BE2C (cell line): ENCODE measurements around the gene SDR39U1. TPM values are rescaled to one million over a fixed set of nuclear protein-coding genes. Genes with fewer than 3 reads are reported as not detected.
"Not testable (repeated sequence)": the region's sequence is repeated elsewhere in the genome, so short reads cannot be mapped to it uniquely, and the experiment has no call there.

Experiments used
- DNase-seq: peaks from one replicate; pipeline ENCODE4 v3.0.0-alpha.2; 2020
- H3K27me3 ChIP-seq: fragments of 250-450 bp; sonication (Bioruptor Pico); 2 replicates; pipeline ENCODE4 v1.5.1; 2020; ENCODE audit warnings: mild to moderate bottlenecking
- H3K36me3 ChIP-seq: fragments of 250-450 bp; sonication (Bioruptor Pico); 2 replicates; pipeline ENCODE4 v1.5.1; 2020; ENCODE audit warnings: mild to moderate bottlenecking
- H3K4me1 ChIP-seq: fragments of 250-450 bp; sonication (Bioruptor Pico); 2 replicates; pipeline ENCODE4 v1.5.1; 2020
- H3K4me3 ChIP-seq: 2 replicates; pipeline ENCODE4 v1.5.1; 2011; ENCODE audit warnings: low read depth, low read length
- H3K9me3 ChIP-seq: fragments of 250-450 bp; sonication (Bioruptor Pico); 2 replicates; pipeline ENCODE4 v1.5.1; 2020
- polyA plus RNA-seq: library from polyadenylated mRNA; unstranded; fragments of >200 nt; gene quantifications from one replicate; pipeline ENCODE4 v1.2.1, GENCODE V29; 2012; ENCODE audit warnings: low read depth, missing spikeins; ENCODE audit not compliant: insufficient read length, insufficient read depth
- TF ChIP-seq, protein P1 (sequence below): IDR thresholded peaks from 2 replicates; pipeline ENCODE4 v1.5.1; 2012; ENCODE audit warnings: mild to moderate bottlenecking, low read depth, low read length

SDR39U1 gene, protein sequence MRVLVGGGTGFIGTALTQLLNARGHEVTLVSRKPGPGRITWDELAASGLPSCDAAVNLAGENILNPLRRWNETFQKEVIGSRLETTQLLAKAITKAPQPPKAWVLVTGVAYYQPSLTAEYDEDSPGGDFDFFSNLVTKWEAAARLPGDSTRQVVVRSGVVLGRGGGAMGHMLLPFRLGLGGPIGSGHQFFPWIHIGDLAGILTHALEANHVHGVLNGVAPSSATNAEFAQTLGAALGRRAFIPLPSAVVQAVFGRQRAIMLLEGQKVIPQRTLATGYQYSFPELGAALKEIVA
- polyA plus RNA-seq: 157 TPM

DNA sequence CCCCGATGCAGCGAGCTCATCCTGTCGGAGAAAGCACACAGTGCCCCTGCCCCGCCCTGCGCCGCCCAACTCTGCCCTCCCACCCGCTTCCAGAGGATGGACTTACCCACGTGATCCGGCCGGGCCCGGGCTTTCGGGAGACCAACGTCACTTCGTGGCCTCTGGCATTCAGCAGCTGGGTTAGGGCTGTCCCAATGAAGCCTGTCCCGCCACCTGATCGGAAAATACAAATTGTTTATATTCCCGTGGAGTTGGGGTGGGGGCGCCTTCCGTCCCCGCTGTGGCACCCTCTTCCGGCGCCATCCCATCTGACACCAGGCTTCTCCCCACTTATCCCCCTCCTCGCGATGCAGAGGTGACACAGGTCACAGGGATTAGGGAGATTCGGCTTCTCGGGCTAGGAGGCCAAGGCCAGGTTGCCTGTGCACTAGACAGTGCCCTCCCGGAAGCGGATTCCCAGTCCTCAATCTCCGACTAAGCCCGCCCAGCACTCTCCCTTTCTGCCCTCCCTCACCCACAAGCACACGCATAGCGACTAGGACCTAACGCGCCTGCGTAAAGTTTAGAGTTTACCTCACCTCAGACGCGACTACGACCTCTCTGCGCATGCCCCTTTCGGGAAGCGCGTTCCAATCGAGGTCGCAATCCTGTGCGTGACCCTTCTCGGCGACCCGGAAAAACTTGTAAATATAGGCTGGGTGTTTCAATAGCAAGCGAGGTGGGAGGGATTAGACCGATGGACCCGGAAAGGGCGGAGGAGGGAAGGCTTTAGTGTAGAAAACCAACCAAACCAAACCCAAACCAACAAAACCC is at the start of gene SDR39U1:
SDR39U1 (minus strand) TSS at position 537 of the 813 bp plus-strand sequence; CDS start at position 530, 7 bp downstream.
- DNase-seq: peak; percentile 97
- TF ChIP-seq, protein P1, sequence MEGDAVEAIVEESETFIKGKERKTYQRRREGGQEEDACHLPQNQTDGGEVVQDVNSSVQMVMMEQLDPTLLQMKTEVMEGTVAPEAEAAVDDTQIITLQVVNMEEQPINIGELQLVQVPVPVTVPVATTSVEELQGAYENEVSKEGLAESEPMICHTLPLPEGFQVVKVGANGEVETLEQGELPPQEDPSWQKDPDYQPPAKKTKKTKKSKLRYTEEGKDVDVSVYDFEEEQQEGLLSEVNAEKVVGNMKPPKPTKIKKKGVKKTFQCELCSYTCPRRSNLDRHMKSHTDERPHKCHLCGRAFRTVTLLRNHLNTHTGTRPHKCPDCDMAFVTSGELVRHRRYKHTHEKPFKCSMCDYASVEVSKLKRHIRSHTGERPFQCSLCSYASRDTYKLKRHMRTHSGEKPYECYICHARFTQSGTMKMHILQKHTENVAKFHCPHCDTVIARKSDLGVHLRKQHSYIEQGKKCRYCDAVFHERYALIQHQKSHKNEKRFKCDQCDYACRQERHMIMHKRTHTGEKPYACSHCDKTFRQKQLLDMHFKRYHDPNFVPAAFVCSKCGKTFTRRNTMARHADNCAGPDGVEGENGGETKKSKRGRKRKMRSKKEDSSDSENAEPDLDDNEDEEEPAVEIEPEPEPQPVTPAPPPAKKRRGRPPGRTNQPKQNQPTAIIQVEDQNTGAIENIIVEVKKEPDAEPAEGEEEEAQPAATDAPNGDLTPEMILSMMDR: no peak
- H3K27me3 ChIP-seq: no peaks in the 10 kb centered on the region
- H3K4me1 ChIP-seq: no peaks in the 10 kb centered on the region; the same call in none of the 2 replicates
- peak within 1 kb of the TSS; percentile 74 for H3K4me3 ChIP-seq
- peaks cover 22% of the 10 kb centered on the region for H3K36me3 ChIP-seq
- no peaks in the 10 kb centered on the region for H3K9me3 ChIP-seq

DNA sequence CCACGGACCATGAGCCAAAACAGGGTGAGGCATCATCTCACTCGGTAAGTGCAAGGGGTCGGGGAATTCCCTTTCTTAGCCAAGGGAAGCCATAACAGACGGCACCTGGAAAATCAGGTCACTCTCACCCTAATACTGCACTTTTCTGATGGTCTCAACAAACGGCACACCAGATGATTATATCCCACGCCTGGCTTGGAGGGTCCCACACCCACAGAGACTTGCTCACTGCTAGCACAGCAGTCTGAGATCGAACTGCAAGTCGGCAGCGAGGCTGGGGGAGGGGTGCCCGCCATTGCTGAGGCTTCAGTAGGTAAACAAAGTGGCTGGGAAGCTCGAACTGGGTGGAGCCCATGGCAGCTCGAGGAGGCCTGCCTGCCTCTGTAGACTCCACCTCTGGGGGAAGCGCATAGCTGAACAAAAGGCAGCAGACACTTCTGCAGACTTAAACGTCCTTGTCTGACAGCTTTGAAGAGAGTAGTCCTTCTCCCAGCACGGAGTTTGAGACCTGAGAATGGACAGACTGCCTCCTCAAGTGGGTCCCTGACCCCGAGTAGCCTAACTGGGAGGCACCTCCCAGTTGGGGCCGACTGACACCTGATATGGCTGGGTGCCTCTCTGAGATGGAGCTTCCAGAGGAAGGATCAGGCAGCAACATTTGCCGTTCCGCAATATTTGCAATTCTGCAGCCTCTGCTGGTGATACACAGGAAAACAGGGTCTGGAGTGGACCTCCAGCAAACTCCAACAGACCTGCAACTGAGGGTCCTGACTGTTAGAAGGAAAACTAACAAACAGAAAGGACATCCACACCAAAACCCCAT is 49.2 kb upstream of the SDR39U1 start:
- not testable (repeated sequence) for H3K4me1 ChIP-seq, DNase-seq, H3K36me3 ChIP-seq, H3K4me3 ChIP-seq, H3K27me3 ChIP-seq, H3K9me3 ChIP-seq

DNA sequence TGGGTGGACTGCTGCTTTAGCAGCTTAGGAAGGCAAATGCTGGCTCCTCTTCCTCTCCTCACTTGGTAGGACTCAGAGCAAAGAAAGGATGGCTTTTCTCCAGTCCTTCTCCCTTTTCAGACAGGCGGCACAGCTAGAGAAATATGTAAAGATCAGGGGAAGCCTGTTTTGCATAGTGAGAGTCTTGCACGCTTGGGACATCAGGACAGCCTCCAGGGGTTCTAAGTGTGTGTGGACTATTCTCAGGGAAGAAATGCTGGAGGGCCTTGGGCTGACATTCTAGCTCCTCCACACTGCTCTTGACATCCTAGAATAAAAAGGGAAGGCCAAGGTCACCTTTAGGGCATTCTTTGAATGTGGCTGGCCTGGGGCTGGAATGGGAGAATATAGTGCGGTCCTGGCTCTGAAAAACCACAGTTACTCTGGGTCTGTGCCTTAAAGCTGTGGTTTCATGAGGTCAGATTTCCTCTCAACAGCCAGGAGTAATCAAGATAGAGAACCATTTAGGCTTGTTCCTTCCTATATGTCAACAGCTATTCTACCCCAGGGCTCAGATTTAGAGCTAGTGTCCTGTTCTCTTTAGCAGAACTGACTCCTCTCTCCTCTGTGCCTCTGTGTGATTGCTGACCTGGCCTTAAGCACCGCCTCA is 41.2 kb upstream of the SDR39U1 start:
- DNase-seq: no peak
- no peaks in the 10 kb centered on the region for H3K4me1 ChIP-seq
- TF ChIP-seq, protein P1: no peak
- H3K27me3 ChIP-seq: 0 out of 2 replicates have a peak, but pooled peaks cover 2% of the 10 kb centered on the region
- no peak overlapping the region for H3K4me3 ChIP-seq
- no peaks in the 10 kb centered on the region for H3K36me3 ChIP-seq
- H3K9me3 ChIP-seq: no peaks in the 10 kb centered on the region

DNA sequence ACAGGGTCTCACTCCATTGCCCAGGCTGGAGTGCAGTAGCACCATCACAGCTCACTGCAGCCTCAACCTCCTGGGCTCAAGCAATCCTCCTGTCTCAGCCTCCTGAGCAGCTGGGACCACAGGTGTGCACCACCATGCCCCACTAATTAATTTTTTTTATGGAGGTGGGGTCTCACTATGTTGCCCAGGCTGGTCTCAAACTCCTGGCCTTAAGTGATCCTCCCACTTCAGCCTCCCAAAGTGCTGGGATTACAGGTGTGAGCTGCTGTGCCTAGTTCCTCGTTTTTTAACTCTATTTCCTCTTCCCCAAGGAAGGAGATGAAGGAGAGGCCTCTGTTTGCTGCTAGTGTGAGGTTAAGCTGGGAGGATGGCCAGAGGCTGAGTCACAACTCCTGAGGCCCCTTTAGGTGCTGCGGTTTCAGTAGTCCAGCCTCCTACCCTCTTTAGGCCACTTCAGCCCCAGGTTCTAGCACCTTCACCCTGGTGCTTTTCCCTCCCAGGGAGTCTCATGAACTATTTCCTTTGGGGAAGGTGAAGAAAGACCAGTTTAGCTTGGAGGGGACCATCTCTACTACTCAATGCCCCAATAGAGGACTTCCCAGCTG is 40.2 kb upstream of the SDR39U1 start:
- not testable (repeated sequence) for H3K4me1 ChIP-seq, DNase-seq, H3K27me3 ChIP-seq, H3K36me3 ChIP-seq, H3K4me3 ChIP-seq, H3K9me3 ChIP-seq

DNA sequence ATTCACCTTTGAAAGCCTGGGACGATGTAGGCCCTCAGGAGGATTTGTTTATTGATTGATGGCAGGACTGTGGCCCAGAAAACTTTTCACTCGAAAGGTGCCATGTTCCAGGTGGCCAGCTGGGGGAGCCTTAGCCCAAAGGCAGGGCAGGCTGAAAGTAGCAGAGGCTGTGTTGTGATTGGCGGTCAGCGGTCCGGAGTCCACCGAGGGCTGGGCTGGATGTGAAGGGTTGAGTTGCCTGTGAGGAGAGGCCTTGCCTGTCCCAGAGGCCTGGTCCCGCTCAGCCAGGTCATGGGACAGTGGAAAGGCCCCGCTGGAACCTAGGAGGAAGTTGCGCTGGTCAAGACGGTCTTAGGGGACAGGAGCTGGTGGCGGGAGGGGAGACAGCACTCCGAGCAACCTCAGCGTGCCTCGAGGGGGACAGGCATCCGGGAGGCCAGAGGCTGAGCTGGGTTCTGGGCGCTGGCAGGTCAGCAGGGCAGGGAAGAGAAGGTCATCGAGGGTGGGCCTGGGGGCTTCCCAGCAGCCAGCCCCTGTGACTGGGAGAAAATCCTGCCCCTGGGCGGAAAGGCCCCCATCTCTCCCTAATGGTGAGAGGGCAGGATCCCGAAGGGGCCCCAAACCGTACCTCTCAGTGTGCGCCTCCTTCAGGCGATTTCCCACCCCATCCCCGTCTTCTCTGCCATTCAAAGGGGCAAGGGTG is 39.2 kb upstream of the SDR39U1 start:
- no peaks in the 10 kb centered on the region for H3K9me3 ChIP-seq
- H3K4me1 ChIP-seq: no peaks in the 10 kb centered on the region
- peak; percentile 65 for DNase-seq
- 0 out of 2 replicates have a peak, but pooled peaks cover 2% of the 10 kb centered on the region for H3K27me3 ChIP-seq
- TF ChIP-seq, protein P1: peak; percentile 82
- H3K4me3 ChIP-seq: no peak overlapping the region
- no peaks in the 10 kb centered on the region for H3K36me3 ChIP-seq

DNA sequence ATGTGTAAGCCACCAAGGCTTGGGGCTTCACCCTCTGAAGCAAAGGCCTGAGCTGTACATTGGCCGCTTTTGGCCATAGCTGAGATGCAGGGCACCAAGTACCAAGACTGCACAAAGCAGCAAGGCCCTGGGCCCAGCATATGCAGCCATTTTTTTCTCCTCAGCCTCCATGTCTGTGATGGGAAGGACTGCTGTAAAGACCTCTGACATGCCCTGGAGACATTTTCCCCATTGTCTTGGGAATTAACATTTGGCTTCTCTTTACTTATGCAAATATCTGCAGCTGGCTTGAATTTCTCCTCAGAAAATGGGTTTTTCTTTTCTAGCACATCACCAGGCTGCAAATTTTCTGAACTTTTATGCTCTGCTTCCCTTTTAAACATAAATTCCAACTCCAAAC is 37.4 kb upstream of the SDR39U1 start:
- DNase-seq, H3K9me3 ChIP-seq: not testable (repeated sequence)

More for the DNA sequence above, 37.4 kb upstream of the SDR39U1 start:
- not testable (repeated sequence) for H3K36me3 ChIP-seq, H3K4me1 ChIP-seq, H3K4me3 ChIP-seq, H3K27me3 ChIP-seq
